HCT116 (cell line): Measurements from ENCODE around the gene IGFALS. TPM values are rescaled to one million over a fixed set of nuclear protein-coding genes. Genes with fewer than 3 reads are reported as not detected.

Source experiments
- ATAC-seq: fragments of 200-7000 bp; cut with Tn5 transposase; 2 replicates; pipeline ENCODE4 v1.9.1; 2020; ENCODE audit warnings: mild to moderate bottlenecking, moderate library complexity
- BruUV-seq: library from RNA; stranded (reverse); fragments of 400-500 nt; replicated peaks from 2 replicates; lab custom pipeline; 2021; lab: Mats Ljungman, UMichigan
- CTCF ChIA-PET: fragments of 300-600 bp; sonication (Branson Sonifier 250); formaldehyde crosslinking; loops from one replicate; lab custom pipeline; 2021; ENCODE audit warnings: antibody characterized with exemption; lab: Charles Lee
- POLR2A ChIA-PET: fragments of 300-600, 350-600 bp; sonication (Branson Sonifier 250); formaldehyde crosslinking; loops from one replicate; lab custom pipeline; 2021; ENCODE audit warnings: antibody characterized with exemption; lab: Charles Lee
- RAD21 ChIA-PET, 2 experiments: fragments of 300-600 bp; sonication (Branson Sonifier 250); formaldehyde crosslinking; loops; one replicate each; lab custom pipeline; 2023; ENCODE audit warnings: low total read pairs in 2 of 2; ENCODE audit not compliant: uncharacterized antibody in 2 of 2, unreplicated experiment in 2 of 2, low non-redundant PET in 1 of 2; lab: Charles Lee
- DNase-seq: peaks from one replicate; pipeline ENCODE4 v3.0.0-alpha.2; 2010; ENCODE audit warnings: low read depth, low spot score
- H2AFZ ChIP-seq: fragments of 200-600 bp; shearing (Covaris generic), sonication (generic); 2 replicates; pipeline ENCODE4 v1.6.1; 2017; ENCODE audit warnings: low read depth, mixed run types, mixed read lengths, antibody characterized with exemption, low read length; ENCODE audit not compliant: poor library complexity, severe bottlenecking
- H3K27ac ChIP-seq: 2 replicates; pipeline ENCODE4 v1.5.1; 2012; ENCODE audit warnings: low read depth, low read length
- H3K27me3 ChIP-seq: fragments of 200-600 bp; sonication (generic); 2 replicates; pipeline ENCODE4 v1.6.1; 2016; ENCODE audit warnings: mixed run types, low read length, mixed read lengths; ENCODE audit not compliant: insufficient read depth
- H3K36me3 ChIP-seq, 2 experiments: fragments of 200-500 bp in 1 of 2; fragments of 200-600 bp in 1 of 2; sonication (Bioruptor generic) in 1 of 2; sonication (generic) in 1 of 2; 2 replicates each; pipeline versions ENCODE4 v1.5.1 to v1.6.1; 2014 to 2016; ENCODE audit warnings: low read length in 2 of 2, inconsistent platforms in 1 of 2, mixed read lengths in 1 of 2, mixed run types in 1 of 2; ENCODE audit not compliant: insufficient read depth in 2 of 2, control insufficient read depth in 1 of 2
- H3K4me1 ChIP-seq, 2 experiments: fragments of 200-600 bp in 1 of 2; sonication (generic) in 1 of 2; 2 replicates each; pipeline versions ENCODE4 v1.5.1 to v1.6.1; 2012 to 2017; ENCODE audit warnings: low read length in 2 of 2, inconsistent platforms in 1 of 2, mild to moderate bottlenecking in 1 of 2, mixed read lengths in 1 of 2, mixed run types in 1 of 2, moderate library complexity in 1 of 2; ENCODE audit not compliant: insufficient read depth in 2 of 2, control insufficient read depth in 1 of 2
- H3K4me2 ChIP-seq: fragments of 200-600 bp; sonication (generic); 2 replicates; pipeline ENCODE4 v1.6.1; 2017; ENCODE audit warnings: mixed run types, low read length, mixed read lengths
- H3K4me3 ChIP-seq, 2 experiments: fragments of 200-600 bp in 1 of 2; sonication (generic) in 1 of 2; replicated peaks in 1 of 2; 2 replicates each; pipeline ENCODE4 v1.5.1; 2011 to 2016; ENCODE audit warnings: low read length in 2 of 2, control low read depth in 1 of 2, low read depth in 1 of 2, mild to moderate bottlenecking in 1 of 2, mixed read lengths in 1 of 2, mixed run types in 1 of 2
- H3K79me2 ChIP-seq: fragments of 200-600 bp; sonication (generic); 2 replicates; pipeline ENCODE4 v1.6.1; 2017; ENCODE audit warnings: mild to moderate bottlenecking, mixed run types, low read length, moderate library complexity, mixed read lengths; ENCODE audit not compliant: insufficient read depth
- H3K9ac ChIP-seq: fragments of 200-600 bp; sonication (generic); 2 replicates; pipeline ENCODE4 v1.6.1; 2016; ENCODE audit warnings: low read length, mixed read lengths
- H3K9me2 ChIP-seq: fragments of 200-600 bp; sonication (generic), shearing (Covaris generic); 2 replicates; pipeline ENCODE4 v1.6.1; 2017; ENCODE audit warnings: mixed run types, mild to moderate bottlenecking, moderate library complexity; ENCODE audit not compliant: insufficient read depth
- H3K9me3 ChIP-seq, 2 experiments: fragments of 200-500 bp in 1 of 2; fragments of 200-600 bp in 1 of 2; sonication (Bioruptor generic) in 1 of 2; sonication (generic) in 1 of 2; 2 replicates each; pipeline ENCODE4 v1.6.1; 2014 to 2017; ENCODE audit warnings: low read length in 2 of 2, mixed read lengths in 2 of 2, inconsistent platforms in 1 of 2, low read depth in 1 of 2, mild to moderate bottlenecking in 1 of 2, mixed run types in 1 of 2, moderate library complexity in 1 of 2; ENCODE audit not compliant: control insufficient read depth in 1 of 2, insufficient read depth in 1 of 2
- H4K20me1 ChIP-seq: fragments of 200-600 bp; sonication (generic), shearing (Covaris generic); 2 replicates; pipeline ENCODE4 v1.6.1; 2017; ENCODE audit warnings: mixed run types, mild to moderate bottlenecking, moderate library complexity; ENCODE audit not compliant: insufficient read depth
- CBX3 ChIP-seq: IDR thresholded peaks from 2 replicates; pipeline ENCODE4 v1.6.1; 2012; ENCODE audit warnings: low read depth
- CEBPB ChIP-seq: IDR thresholded peaks from 2 replicates; pipeline ENCODE4 v1.6.1; 2012; ENCODE audit warnings: low read depth
- CTCF ChIP-seq, 3 experiments: fragments of 200-600 bp in 1 of 3; sonication (generic) in 1 of 3; IDR thresholded peaks in 2 of 3; conservative IDR thresholded peaks in 1 of 3; 2 replicates each; pipeline ENCODE4 v1.5.1; 2012 to 2017; ENCODE audit warnings: low read depth in 2 of 3, low read length in 2 of 3, antibody characterized with exemption in 1 of 3, borderline replicate concordance in 1 of 3, control low read depth in 1 of 3, mild to moderate bottlenecking in 1 of 3, mixed read lengths in 1 of 3, mixed run types in 1 of 3, moderate library complexity in 1 of 3; ENCODE audit not compliant: insufficient read depth in 1 of 3
- EGR1 ChIP-seq: IDR thresholded peaks from 2 replicates; pipeline ENCODE4 v1.6.1; 2012; ENCODE audit warnings: low read depth
- EZH2 ChIP-seq: fragments of 200-600 bp; sonication (generic); IDR thresholded peaks from 2 replicates; pipeline ENCODE4 v1.6.1; 2017; ENCODE audit warnings: antibody characterized with exemption, mixed run types
- EZH2phosphoT487 ChIP-seq: fragments of 200-600 bp; IDR thresholded peaks from 2 replicates; pipeline ENCODE4 v1.6.1; 2018; ENCODE audit warnings: antibody characterized with exemption, borderline replicate concordance
- FOSL1 ChIP-seq: IDR thresholded peaks from 2 replicates; pipeline ENCODE4 v1.6.1; 2012; ENCODE audit warnings: low read depth
- JUND ChIP-seq: IDR thresholded peaks from 2 replicates; pipeline ENCODE4 v1.6.1; 2012
- MAX ChIP-seq: IDR thresholded peaks from 2 replicates; pipeline ENCODE4 v1.6.1; 2012
- POLR2A ChIP-seq: IDR thresholded peaks from 2 replicates; pipeline ENCODE4 v1.7.0; 2011; ENCODE audit warnings: borderline replicate concordance; ENCODE audit not compliant: insufficient read depth, insufficient read length; ENCODE audit errors: extremely low read depth
- POLR2AphosphoS5 ChIP-seq: IDR thresholded peaks from 2 replicates; pipeline ENCODE4 v1.6.1; 2011; ENCODE audit warnings: mild to moderate bottlenecking, low read depth, low read length, moderate library complexity
- RAD21 ChIP-seq: IDR thresholded peaks from 2 replicates; pipeline ENCODE4 v1.6.1; 2012; ENCODE audit warnings: low read depth, mild to moderate bottlenecking
- SRF ChIP-seq: IDR thresholded peaks from 2 replicates; pipeline ENCODE4 v1.6.1; 2012; ENCODE audit warnings: low read depth
- TCF7L2 ChIP-seq: IDR thresholded peaks from 2 replicates; pipeline ENCODE4 v1.7.0; 2011; ENCODE audit warnings: borderline replicate concordance, inconsistent platforms; ENCODE audit not compliant: insufficient read depth, insufficient read length; ENCODE audit errors: extremely low read depth
- YY1 ChIP-seq: IDR thresholded peaks from 2 replicates; pipeline ENCODE4 v1.6.1; 2011; ENCODE audit warnings: low read length, low read depth, moderate library complexity, mild to moderate bottlenecking; ENCODE audit not compliant: insufficient replicate concordance; ENCODE audit errors: extremely low read depth
- ZFX ChIP-seq: fragments of 450-650 bp; IDR thresholded peaks from 2 replicates; pipeline ENCODE4 v1.6.1; 2017
- ZNF274 ChIP-seq: fragments of 200-500 bp; sonication (Bioruptor generic); IDR thresholded peaks from 2 replicates; pipeline ENCODE4 v1.6.1; 2014; ENCODE audit warnings: mild to moderate bottlenecking, low read depth, low read length, inconsistent platforms
- intact Hi-C: fragments of 100-400 bp; cut with micrococcal nuclease; formaldehyde crosslinking; loops from 2 replicates; pipeline ENCODE4 v1.10.0; 2022
- total RNA-seq: library from RNA; stranded (reverse); gene quantifications from one replicate; pipeline ENCODE4 v1.2.1, GENCODE V29; 2021; ENCODE audit not compliant: unreplicated experiment
- TF ChIP-seq, protein P1 (sequence below): IDR thresholded peaks from 2 replicates; pipeline ENCODE4 v1.6.1; 2011; ENCODE audit warnings: mild to moderate bottlenecking, low read length, moderate library complexity; ENCODE audit not compliant: insufficient replicate concordance; ENCODE audit errors: extremely low read depth
- TF ChIP-seq, protein P2 (sequence below): IDR thresholded peaks from 2 replicates; pipeline ENCODE4 v1.6.1; 2012
- TF ChIP-seq, protein P3 (sequence below): IDR thresholded peaks from 2 replicates; pipeline ENCODE4 v1.6.1; 2012; ENCODE audit warnings: low read depth

The IGFALS gene
- total RNA-seq, 1 experiment from 2014 or later = 0.10 TPM

GRCh38 chr16:1766231-1766630, 27.3 kb downstream of the IGFALS start:
- no peaks in the 10 kb centered on the region for H3K9me3 ChIP-seq
- ATAC-seq = no peak
- H3K79me2 ChIP-seq = peaks cover 14% of the 10 kb centered on the region; the same call in 1 of the 2 replicates

More at GRCh38 chr16:1766231-1766630, 27.3 kb downstream of the IGFALS start:
- Histone ChIP-seq H4K20me1 (peaks cover 5% of the 10 kb centered on the region; the same call in 1 of the 2 replicates), H3K27ac (no peak overlapping the region), H3K9ac (no peak overlapping the region), H3K27me3 (no peaks in the 10 kb centered on the region), H3K9me2 (no peaks in the 10 kb centered on the region), H2AFZ (no peak overlapping the region), H3K36me3 (peaks cover 5 to 13% of the 10 kb centered on the region in 2 experiments; a peak in 2 of 4 replicates), H3K4me2 (no peak overlapping the region), H3K4me1 (peaks cover 16 to 31% of the 10 kb centered on the region in 2 experiments), H3K4me3 (no peak overlapping the region)
- TF ChIP-seq EGR1 (no peak), EZH2phosphoT487 (no peak), ZNF274 (no peak), EZH2 (no peak), MAX (no peak), TCF7L2 (no peak), SRF (no peak), CTCF (IDR thresholded peaks at IDR 0.05 in 2 of 3, conservative IDR thresholded peaks at IDR 0.05 in 1 of 3; ENCODE audit: borderline replicate concordance in 1 of 3, insufficient read depth in 1 of 3, low read depth in 2 of 3, low read length in 2 of 3) (no peak), RAD21 (no peak), POLR2AphosphoS5 (no peak), YY1 (no peak), ZFX (no peak), POLR2A (no peak), JUND (no peak), FOSL1 (no peak), CBX3 (no peak), CEBPB (no peak)
- TF ChIP-seq, protein P1, sequence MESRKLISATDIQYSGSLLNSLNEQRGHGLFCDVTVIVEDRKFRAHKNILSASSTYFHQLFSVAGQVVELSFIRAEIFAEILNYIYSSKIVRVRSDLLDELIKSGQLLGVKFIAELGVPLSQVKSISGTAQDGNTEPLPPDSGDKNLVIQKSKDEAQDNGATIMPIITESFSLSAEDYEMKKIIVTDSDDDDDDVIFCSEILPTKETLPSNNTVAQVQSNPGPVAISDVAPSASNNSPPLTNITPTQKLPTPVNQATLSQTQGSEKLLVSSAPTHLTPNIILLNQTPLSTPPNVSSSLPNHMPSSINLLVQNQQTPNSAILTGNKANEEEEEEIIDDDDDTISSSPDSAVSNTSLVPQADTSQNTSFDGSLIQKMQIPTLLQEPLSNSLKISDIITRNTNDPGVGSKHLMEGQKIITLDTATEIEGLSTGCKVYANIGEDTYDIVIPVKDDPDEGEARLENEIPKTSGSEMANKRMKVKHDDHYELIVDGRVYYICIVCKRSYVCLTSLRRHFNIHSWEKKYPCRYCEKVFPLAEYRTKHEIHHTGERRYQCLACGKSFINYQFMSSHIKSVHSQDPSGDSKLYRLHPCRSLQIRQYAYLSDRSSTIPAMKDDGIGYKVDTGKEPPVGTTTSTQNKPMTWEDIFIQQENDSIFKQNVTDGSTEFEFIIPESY = no peak
- TF ChIP-seq, protein P2, sequence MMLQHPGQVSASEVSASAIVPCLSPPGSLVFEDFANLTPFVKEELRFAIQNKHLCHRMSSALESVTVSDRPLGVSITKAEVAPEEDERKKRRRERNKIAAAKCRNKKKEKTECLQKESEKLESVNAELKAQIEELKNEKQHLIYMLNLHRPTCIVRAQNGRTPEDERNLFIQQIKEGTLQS = no peak
- TF ChIP-seq, protein P3, sequence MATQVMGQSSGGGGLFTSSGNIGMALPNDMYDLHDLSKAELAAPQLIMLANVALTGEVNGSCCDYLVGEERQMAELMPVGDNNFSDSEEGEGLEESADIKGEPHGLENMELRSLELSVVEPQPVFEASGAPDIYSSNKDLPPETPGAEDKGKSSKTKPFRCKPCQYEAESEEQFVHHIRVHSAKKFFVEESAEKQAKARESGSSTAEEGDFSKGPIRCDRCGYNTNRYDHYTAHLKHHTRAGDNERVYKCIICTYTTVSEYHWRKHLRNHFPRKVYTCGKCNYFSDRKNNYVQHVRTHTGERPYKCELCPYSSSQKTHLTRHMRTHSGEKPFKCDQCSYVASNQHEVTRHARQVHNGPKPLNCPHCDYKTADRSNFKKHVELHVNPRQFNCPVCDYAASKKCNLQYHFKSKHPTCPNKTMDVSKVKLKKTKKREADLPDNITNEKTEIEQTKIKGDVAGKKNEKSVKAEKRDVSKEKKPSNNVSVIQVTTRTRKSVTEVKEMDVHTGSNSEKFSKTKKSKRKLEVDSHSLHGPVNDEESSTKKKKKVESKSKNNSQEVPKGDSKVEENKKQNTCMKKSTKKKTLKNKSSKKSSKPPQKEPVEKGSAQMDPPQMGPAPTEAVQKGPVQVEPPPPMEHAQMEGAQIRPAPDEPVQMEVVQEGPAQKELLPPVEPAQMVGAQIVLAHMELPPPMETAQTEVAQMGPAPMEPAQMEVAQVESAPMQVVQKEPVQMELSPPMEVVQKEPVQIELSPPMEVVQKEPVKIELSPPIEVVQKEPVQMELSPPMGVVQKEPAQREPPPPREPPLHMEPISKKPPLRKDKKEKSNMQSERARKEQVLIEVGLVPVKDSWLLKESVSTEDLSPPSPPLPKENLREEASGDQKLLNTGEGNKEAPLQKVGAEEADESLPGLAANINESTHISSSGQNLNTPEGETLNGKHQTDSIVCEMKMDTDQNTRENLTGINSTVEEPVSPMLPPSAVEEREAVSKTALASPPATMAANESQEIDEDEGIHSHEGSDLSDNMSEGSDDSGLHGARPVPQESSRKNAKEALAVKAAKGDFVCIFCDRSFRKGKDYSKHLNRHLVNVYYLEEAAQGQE = no peak
- CTCF ChIA-PET = no interaction called here
- intact Hi-C loops = no loop called here
- RAD21 ChIA-PET = no interaction called here
- DNase-seq = no peak
- POLR2A ChIA-PET = no interaction called here
- BruUV-seq = no TSS peak
